NCI-H1694 (cell line): ENCODE measurements around the gene CDCA7.
"Not testable (repeated sequence)": the region's sequence is repeated elsewhere in the genome, so short reads cannot be mapped to it uniquely, and the experiment has no call there.

Experiments
- DNase-seq: peaks from one replicate; lab custom pipeline; 2025; lab: John Stamatoyannopoulos, UW

The CDCA7 gene

DNA sequence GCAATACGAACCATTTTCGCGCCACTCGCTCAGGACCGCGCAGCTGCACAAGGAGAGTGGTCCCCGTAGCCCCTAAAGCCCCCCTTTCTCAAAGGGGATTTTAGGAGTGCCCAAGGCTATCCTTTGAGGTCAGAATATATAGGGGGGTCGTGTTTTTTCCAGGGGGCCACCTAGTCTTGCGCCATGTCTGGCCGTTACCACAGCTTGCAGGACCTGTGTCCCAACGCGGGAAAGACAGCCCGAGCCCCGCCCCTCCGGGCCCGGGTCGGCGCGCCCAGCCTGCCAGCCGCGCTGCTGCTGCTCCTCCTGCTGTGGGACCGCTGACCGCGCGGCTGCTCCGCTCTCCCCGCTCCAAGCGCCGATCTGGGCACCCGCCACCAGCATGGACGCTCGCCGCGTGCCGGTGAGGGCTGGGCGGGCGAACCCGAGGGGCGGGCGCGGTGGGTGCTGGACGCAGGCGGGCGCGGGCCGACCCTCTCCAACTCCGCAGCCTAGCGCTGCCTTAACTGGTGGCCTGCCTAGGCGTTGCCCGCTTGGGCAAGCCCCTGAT is at the start of gene CDCA7:
Gene CDCA7, plus strand, starts transcription at position 291 of the 550 bp plus-strand sequence. Its CDS starts 92 bp downstream, at position 383.
- peak; percentile 66 for DNase-seq

DNA sequence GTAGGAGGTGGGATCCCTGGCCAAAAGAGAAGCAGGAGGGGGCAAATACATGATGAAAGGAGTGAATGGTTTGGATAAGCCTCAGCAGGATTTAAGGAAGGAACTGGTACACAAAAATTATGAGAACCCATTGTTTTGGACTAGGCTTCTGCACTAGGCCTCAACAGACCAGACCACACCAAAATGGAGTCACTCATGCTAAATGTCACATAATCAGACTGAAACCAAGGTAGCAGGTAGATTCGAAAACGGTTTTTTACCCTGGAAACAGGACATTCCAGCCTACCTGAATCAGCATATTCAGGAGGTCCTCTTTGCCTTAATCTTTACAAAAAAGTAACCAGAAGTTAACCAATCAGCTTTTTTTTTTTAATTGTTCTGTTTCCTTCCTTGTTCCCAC is 49.4 kb upstream of the CDCA7 start:
- no peak for DNase-seq

DNA sequence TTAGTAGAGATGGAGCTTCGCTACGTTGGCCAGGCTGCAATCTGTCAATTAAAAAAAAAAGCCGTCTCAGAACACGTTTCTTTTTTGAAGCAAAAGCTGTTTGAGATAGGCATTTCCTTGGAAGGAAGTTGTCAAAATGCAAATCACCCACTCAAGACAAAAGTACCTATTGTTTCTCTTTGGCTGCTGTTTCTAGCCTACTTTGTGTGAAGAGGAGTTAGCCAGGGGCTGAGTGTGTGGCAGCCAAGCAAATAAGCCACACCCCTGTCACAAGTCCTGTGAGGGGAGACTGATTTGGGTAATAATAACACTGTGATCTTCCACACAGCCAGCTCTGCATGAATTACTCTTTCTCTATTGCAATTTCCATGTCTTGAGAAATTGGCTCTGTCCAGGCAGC is 47.4 kb upstream of the CDCA7 start:
- no peak for DNase-seq

DNA sequence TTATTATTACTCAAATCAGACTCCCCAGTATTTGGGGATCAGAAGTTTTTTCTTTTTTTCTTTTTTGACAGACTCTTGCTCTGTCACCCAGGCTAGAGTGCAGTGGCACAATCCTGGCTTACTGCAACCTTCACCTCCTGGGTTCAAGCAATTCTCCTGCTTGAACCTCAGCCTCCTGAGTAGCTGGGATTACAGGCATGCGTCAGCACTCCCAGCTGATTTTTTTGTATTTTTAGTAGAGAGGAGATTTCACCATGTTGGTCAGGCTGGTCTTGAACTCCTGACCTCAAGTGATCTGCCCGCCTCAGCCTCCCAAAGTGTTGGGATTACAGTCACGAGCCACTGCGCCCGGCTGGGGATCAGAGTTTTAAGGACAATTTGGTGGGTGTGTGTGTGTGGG is 45.3 kb upstream of the CDCA7 start:
- DNase-seq = not testable (repeated sequence)

DNA sequence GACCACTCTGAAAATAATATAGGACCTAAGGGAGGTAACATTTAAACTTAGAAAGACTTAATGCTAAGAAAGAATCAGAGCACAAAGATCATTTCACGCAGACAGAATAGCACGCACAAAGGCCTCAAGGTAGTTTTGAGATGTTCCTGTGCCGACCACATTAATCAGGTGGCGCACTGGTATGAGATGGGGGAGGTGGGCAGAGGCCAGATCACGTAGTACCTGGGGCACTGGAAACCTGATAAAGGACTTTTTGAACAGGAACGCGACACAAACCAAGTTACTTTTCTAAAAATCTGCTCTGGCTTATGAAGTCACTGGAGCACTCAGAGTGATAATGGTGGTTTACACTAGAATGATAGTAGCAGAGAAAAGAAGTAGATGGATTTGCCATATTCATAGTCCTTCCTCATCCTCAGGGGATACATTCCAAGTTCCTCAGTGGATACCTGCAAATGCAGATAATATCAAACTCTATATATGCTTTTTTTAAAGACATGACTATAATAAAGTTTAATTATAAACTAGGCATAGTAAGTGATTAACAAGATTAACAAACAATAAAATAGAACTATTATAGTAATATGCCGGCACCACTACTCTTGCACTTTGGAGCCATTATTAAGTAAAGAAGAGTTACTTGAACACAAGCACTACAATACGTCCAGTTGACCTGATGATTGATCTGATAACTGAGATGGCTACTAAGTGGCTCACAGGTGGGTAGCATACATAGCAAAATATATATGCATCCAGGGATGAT is 42.6 kb upstream of the CDCA7 start:
- no peak for DNase-seq

DNA sequence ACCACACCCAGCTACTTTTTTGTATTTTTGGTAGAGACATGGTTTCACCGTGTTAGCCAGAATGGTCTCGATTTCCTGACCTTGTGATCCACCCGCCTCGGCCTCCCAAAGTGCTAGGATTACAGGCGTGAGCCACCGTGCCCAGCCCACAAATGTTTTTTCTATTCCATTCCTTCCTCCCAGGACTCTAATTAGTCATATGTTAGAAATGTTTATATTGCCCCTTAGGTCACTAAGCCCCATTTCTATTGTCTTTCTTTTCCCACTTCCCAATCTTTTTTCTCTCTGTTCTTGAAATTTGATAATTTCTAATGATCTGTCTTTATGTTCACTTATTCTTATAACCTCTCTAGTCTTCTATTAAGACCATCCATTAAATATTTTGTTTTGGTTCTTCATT is 31.3 kb upstream of the CDCA7 start:
- DNase-seq = no peak

DNA sequence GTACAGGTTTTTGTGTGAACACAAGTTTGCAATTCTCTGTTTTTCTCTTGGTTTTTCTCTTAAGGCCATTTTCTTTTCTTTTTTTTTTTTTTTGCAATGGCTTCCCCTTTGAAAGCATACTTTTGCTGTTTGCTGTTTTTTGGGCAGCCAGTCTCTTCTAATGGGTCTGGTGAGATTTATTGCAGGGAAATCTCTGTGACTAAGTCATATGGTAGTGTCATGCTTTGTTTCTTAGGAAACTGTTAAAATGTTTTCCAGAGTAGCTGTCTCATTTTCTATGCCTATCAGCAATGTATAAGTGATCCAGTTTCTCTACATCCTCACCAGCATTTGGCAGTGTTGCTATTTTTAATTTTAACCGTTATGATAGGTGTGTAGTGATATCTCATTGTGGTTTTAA is 27.9 kb upstream of the CDCA7 start:
- DNase-seq = no peak

DNA sequence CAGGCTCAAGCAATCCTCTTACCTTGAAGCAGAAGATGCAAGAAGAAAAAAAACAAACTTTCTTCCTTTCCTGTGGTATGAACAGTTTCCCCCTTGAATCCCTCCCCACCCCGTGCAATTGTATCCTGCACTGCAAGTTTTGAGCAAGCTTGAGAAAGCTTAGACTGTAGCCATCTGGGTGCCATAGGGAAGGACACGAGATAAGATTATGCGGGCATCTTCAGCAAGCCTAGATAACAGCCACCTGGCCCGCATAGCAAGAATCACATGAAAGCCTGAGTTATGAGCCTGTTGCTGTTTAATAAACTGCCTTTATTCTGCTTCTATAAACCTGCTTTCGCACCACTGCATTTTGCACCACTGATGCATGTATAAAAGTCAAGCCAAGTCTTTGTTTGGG is 27.3 kb upstream of the CDCA7 start:
- no peak for DNase-seq

DNA sequence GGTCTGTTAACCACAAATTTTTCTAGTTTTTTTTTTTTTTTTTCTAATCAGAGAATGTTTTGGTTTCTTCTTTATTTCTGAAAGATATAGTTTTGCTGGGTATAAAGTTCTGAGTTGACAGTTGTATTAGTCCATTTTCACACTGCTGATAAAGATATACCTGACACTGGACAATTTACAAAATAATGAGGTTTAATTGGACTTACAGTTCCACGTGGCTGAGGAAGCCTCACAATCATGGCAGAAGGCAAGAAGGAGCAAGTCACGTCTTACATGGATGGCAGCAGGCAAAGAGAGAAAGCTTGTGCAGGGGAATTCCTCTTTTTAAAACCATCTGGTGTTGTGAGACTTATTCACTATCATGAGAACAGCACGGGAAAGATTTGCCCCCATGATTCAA is 21.7 kb upstream of the CDCA7 start:
- DNase-seq = not testable (repeated sequence)

DNA sequence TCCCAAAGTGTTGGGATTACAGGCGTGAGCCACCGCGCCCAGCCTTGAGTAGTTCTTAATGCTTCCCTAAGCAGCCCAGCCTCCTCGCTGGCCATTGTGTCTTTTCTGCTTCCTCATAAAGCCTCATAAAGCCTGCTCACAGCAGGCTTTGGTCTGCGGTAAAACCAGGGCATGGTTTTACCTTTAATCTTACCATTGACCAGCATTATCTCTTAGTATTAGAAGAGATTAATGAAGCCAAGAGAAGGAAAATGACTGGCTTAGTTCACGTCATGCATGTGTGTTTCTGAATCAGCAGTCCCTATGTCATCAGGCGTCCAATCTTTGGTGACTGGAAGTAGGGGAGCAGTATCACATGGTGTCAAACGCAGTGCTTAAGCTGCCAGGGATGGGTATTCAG is 14.9 kb upstream of the CDCA7 start:
- no peak for DNase-seq

DNA sequence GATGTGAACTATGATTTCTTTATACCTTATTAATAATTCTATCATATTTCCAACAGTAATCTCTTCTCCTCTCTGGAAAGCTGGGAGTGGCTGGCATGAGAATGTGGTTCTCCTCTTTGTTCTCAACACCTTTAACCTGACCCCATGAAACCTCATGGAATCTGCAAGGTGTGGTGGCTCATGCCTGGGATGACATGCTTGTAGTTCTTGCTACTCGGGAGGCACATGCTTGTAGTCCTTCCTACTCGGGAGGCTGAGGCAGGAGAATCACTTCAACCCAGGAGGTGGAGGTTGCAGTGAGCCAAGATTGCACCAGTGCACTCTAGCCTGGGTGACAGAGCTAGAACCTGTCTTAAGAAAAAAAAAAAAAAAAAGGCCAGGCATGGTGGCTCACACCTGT is 10.8 kb upstream of the CDCA7 start:
- DNase-seq = no peak

DNA sequence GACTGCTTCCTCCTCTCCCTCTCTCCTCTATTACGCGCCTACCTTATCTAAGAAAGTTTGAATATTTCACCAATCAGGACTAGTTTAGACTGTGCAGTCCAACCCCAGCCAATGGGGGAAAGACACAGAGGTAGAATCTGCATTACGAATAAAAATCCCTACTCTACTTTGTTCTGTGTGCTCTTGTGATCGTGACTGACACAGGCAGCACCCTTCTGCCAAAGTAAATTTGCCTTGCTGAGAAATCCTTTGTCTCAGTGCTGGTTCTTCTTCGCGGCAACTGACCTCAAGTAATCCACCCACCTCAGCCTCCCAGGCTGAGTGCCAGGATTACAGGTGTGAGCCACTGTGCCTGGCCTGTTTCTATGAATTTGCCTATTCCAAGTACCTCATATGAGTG is 8.6 kb upstream of the CDCA7 start:
- DNase-seq = no peak

DNA sequence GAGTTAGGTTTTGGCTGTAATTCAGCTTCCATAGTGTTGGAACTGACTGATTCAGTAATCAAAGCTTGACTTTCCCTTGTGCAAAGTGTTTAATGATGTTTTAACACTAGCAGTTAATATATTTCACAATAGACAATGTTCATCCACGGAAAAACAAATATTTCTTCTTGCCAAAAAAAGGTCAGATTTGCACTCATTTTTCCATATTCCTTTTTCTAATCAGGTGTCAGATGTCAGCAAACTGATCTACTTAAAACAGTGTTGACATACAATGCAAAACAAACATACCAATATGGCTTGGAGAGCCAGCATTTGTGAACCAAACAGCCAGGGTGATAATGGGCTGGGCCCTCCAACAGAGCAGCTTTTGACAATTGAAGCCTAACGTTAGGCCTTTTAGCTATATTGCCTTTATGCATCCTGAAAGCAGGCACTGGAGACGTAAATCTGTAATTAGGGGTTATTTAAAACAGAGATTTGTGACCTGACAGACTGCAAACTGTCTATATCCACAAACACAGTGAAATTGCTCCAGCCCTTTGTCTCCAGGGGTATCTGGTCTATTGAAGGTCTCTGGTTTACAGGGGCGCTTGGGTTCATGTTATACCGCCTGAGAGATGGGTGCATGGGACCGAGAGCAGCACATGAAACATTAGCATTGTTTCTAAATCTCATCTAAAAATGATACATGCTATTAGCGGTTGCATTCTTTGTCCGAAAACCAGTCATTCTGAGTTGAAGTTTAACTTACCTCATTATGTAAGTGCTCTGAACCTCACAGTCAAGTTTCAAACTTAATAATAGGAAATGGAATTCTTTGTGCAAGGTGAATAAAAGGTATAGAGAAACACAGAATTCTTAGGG is 7.1 kb upstream of the CDCA7 start:
- DNase-seq = no peak

DNA sequence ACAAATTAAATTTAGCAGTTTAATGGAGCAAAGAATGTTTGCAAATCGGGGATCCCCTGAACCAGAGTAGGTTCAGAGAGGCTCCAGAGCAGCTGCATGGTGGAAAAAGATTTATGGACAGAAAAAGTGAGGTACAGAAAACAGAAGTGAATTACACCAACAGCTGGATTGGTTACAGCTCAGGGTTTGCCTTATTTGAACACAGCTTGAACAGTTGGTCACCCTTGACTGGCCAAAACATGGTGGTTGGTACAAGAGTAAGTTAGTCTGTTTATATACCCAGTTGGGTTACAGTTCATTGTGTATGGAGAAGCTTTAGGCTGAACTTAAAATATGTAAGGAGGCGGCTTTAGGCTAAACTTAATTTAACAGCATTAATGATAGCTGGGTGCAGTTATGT is 5.4 kb upstream of the CDCA7 start:
- no peak for DNase-seq

DNA sequence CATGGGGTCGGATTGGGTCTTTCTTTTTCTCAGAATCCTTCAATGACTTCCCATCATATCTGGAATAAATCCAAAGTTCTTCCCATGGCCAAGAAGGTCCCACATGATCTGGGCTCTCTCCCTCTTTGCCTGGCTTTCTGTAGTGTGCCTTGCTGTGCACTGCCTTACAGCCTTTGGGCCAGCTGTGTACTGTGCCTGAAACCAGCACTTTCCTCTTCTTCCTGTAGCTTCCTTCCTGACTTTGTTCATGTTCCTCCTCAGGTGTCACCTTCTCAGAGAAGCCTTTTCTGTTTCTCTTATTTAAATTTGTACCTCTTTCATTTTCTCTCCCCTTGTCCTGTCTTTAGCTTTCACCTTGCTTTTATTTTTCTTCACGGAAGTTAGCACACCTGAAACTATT is 4.3 kb upstream of the CDCA7 start:
- no peak for DNase-seq

DNA sequence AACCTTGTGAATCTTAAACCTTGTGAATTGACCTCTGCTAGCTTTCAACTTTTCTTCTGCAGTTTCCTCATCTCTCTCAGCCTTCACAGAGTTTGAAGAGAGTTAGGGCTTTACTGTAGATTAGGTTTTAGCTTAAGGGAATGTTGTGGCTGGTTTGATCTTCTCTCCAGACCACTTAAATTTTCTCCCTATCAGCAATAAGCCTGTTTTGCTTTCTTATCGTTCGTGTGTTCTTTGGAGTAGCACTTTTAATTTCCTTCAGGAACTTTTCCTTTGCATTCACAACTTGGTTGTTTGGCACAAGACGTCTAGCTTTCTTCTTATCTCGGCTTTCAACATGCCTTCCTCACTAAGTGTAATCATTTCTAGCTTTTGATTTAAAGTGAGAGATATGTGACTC is 2.8 kb upstream of the CDCA7 start:
- DNase-seq = no peak

DNA sequence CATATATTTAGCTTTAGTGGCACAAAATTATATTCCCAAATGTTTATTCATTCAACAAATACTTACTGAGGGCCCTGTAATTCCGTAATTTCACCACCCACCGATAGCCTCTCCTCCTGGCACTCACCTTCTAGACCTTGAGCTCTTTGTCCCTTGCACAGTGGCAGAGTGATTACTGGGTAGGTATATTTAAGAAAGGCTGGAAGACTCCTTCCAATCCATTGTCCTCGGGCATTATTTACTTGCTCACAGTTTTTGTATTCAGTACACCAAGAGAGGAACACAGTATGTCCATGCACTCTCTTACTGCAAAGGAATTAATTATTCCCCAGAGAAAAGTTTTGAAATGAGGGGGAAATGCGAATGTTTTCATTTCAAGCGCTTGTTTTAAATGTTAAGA is 1.1 kb upstream of the CDCA7 start:
- no peak for DNase-seq

DNA sequence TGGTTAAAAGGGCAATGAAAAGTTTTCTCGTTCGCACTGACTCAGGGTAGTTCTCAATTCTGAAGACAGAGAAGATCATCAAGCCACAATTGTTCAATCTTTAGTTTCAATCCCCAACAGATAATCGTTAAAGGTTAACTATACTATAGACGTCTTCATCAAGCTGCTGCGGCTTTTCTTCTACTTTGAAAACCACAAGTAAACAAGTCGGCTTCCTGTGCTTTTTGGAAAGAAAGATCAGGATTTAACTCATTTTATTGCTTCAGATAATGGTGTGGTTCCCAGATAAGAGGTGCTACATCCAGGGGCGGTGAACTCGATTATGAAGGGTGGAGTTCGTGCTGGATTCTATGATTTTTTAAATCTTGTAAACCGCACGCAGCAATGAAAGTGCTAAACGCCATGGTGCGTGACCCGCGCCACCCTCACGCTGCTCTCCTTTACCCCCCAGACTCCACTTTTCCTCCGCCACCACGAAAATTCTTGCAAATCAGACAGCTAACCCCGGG is 545 bp upstream of the CDCA7 start:
- no peak for DNase-seq

DNA sequence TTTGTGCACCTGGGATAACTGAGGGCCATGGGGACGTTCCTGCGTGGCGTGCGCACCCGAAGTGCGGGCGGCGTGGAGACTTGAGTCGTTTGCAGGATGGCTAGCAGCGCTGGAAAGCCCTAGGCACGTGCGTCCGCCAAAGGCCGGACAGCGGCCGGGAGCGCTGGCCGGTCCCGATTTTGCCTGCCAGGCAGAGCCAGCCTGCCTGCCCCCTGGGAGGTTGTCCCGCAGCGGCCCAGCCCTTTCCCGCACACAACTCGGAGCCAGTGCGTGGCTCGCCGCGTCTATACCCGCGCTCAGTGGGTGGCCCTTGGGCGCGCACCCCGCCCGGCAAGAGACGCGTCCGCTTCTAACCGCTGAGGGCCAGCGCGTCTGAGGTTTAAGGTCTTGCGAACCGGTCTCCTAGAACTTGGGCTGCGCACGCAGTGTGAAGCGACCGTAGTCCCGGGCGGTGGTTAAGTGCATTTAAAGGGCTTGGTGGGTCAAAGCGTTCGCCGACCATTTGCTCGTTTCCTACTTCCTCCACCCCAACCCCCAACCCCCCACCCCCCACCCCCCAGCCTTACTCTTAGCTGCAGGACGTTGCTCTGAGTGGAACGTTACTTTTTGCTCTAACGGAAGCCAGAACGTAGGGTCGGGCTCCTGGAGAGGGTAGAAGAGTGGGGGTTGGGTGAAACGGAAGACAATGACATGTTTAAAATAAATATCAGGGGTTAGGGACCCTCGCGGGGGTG is 627 bp downstream of the CDCA7 start:
- peak; percentile 47 for DNase-seq

DNA sequence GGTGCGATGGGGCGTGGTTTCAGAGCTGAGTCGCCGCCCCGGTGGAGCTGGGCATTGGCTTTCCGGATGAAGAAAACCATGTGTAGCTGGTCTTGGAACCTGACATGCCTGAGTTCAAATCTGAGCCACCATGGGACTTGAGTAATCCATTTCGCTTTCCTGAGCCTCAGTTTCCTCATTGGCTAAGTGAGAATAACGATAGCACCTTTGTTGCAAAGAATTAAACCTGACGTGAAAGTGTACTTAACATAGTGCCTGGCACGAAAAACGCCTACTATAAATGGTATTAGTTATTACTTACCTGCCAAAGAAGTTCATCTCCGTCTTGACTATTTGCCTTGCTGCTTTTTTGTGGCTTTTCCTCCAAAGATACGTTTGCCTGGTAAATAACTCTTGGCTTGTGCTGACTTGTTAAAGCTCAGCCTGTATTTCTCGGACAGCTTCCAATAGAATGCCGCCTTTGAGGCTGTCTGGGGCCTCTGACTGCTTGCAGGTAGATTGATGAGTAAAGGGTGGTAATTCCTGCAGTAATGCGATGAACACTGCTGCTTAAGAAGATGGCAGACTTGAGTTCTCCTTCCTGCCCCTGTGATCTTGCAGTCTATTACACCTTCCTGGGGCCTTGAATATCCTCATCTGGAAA is 1.3 kb downstream of the CDCA7 start:
- no peak for DNase-seq

DNA sequence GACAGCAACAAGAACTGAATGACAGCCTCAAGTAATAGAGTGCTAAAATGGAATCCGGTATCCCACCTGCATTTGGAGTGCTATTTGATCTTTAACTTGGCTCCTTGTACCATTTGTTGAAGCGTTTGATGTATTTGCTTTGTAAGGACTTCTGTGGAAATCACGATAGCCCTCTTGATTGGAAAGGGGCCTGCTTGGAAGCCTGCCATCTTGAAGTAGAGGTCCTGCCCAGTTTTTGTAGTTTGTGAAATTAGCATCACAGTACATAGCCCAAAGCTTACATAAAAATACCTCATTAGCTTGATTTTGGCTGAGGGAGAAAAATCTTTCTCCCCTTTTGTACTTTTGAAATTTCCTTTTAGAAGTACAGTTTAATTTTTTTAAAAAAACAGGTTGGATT is 2.7 kb downstream of the CDCA7 start:
- no peak for DNase-seq

DNA sequence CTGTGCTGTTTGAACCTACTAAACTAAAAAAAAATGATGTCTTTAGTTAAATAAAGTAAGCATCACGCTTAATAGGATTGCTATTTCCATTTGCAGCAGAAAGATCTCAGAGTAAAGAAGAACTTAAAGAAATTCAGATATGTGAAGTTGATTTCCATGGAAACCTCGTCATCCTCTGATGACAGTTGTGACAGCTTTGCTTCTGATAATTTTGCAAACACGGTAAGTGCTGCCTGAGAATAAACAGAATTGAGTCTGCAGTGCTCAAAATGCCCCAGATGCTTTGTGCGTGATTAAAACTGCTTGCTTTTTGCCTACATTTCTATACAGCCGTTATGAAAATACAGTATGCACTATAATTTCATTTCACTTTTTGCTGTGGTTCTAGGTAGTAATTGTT is 3.9 kb downstream of the CDCA7 start:
- DNase-seq = no peak
